Upper lobe of left lung (tissue), 6 donors: Measurements from ENCODE around the gene SFXN1. TPM values are rescaled to one million over a fixed set of nuclear protein-coding genes. Genes with fewer than 3 reads are reported as not detected.
A peak's percentile ranks its signal among the peaks of the same experiment; 100 is the strongest.
"Not testable (repeated sequence)": the region's sequence is repeated elsewhere in the genome, so short reads cannot be mapped to it uniquely, and the experiment has no call there.

Source experiments
- ATAC-seq, 2 donors: fragments of 200-7000 bp; cut with Tn5 transposase; one replicate each; pipeline ENCODE4 v1.9.1; 2022; ENCODE audit warnings: mild to moderate bottlenecking in 2 of 2, moderate library complexity in 2 of 2; ENCODE audit not compliant: low FRiP score in 2 of 2
- DNase-seq, 2 donors: peaks; one replicate each; pipeline ENCODE4 v3.0.0-alpha.2; 2019 to 2020
- H3K27ac ChIP-seq, 4 donors: fragments of 200-600 bp; sonication (generic); one replicate each; pipeline ENCODE4 v1.5.1; 2016 to 2019
- H3K27me3 ChIP-seq, 4 donors: fragments of 200-600 bp; sonication (generic); one replicate each; pipeline ENCODE4 v1.5.1; 2017 to 2019
- H3K36me3 ChIP-seq, 4 donors: fragments of 200-600 bp; sonication (generic); one replicate each; pipeline ENCODE4 v1.5.1; 2016 to 2019
- H3K4me1 ChIP-seq, 4 donors: fragments of 200-600 bp; sonication (generic); one replicate each; pipeline ENCODE4 v1.5.1; 2018 to 2019
- H3K4me3 ChIP-seq, 4 donors: fragments of 200-600 bp; sonication (generic); one replicate each; pipeline ENCODE4 v1.5.1; 2017 to 2019; ENCODE audit warnings: mild to moderate bottlenecking in 2 of 4, moderate library complexity in 1 of 4
- H3K9me3 ChIP-seq, 4 donors: fragments of 200-600 bp; sonication (generic); one replicate each; pipeline ENCODE4 v1.5.1; 2018 to 2019
- EP300 ChIP-seq, 4 donors: sonication (generic); formaldehyde crosslinking; IDR thresholded peaks; one replicate each; pipeline ENCODE4 v1.5.1; 2017; ENCODE audit warnings: antibody characterized with exemption in 4 of 4, control low read depth in 2 of 4
- POLR2A ChIP-seq, 4 donors: fragments of 450-650 bp; IDR thresholded peaks; one replicate each; pipeline ENCODE4 v1.5.1; 2016 to 2017; ENCODE audit warnings: antibody characterized with exemption in 4 of 4, mild to moderate bottlenecking in 2 of 4
- POLR2AphosphoS5 ChIP-seq, 2 donors: sonication (generic); formaldehyde crosslinking; IDR thresholded peaks; one replicate each; pipeline ENCODE4 v1.5.1; 2017; ENCODE audit warnings: antibody characterized with exemption in 2 of 2
- WGBS, 2 donors: methylation state at CpG; one replicate each; pipeline ENCODE4 v1.1.5; 2017 to 2018; 5-methylcytosine and 5-hydroxymethylcytosine counted together
- total RNA-seq, 6 donors: library from RNA; depleted of rRNA in 4 of 6; stranded (reverse); fragments of >200 nt in 4 of 6; gene quantifications; one replicate each; pipeline versions ENCODE4 v1.1.0 to v1.2.1, GENCODE V29; 2016 to 2021
- TF ChIP-seq, protein P1 (sequence below), 6 experiments: fragments of 450-650 bp in 4 of 6; fragments of 200-600 bp in 2 of 6; sonication (generic) in 2 of 6; IDR thresholded peaks; one replicate each; pipeline ENCODE4 v1.5.1; 2016 to 2019; ENCODE audit warnings: antibody characterized with exemption in 6 of 6
- donor health status: DM: no; HTN: no; CAD: no; lungs with moderate emphysema.
- donor health status: DM: no; HTN: yes; CAD: no; lungs with severe emphysema.

The SFXN1 gene
- total RNA-seq, 6 donors from 2014 or later: 5.2 to 47.1 (median 18.3) TPM

DNA sequence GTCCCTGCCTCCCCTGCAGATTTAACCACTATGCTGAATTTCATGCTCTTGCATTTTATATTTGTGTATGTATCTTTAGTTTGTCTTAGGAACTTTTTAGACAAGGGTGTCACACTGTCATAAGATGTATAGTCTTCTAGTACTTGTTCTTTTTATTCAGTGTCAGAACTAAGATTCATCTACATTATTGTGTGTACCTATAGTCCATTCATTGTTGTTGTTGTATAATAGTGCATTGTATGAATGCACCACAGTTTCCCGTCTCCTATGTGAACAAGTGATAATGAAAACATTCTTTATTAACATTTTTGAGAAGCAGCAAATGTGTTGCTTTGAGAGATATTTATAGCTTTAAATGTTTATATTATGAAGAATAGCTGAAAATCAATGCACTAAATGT lies 45.9 kb downstream of the SFXN1 start:
- Histone ChIP-seq H3K27me3 (no peaks in the 10 kb centered on the region), H3K9me3 (no peaks in the 10 kb centered on the region), H3K27ac (no peak overlapping the region), H3K36me3 (peaks cover 0 to 21% (median 10%) of the 10 kb centered on the region in 4 donors), H3K4me3 (no peak overlapping the region), H3K4me1 (no peaks in the 10 kb centered on the region)
- TF ChIP-seq EP300 (IDR thresholded peaks at IDR 0.05): no peak
- TF ChIP-seq, protein P1, sequence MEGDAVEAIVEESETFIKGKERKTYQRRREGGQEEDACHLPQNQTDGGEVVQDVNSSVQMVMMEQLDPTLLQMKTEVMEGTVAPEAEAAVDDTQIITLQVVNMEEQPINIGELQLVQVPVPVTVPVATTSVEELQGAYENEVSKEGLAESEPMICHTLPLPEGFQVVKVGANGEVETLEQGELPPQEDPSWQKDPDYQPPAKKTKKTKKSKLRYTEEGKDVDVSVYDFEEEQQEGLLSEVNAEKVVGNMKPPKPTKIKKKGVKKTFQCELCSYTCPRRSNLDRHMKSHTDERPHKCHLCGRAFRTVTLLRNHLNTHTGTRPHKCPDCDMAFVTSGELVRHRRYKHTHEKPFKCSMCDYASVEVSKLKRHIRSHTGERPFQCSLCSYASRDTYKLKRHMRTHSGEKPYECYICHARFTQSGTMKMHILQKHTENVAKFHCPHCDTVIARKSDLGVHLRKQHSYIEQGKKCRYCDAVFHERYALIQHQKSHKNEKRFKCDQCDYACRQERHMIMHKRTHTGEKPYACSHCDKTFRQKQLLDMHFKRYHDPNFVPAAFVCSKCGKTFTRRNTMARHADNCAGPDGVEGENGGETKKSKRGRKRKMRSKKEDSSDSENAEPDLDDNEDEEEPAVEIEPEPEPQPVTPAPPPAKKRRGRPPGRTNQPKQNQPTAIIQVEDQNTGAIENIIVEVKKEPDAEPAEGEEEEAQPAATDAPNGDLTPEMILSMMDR (IDR thresholded peaks at IDR 0.05): no peak
- no peak for TF ChIP-seq POLR2AphosphoS5 (IDR thresholded peaks at IDR 0.05)
- TF ChIP-seq POLR2A (IDR thresholded peaks at IDR 0.05): no peak
- ATAC-seq: no peak
- 70 to 83% methylated on average over 1 of the region's 1 CpG for WGBS, 2 donors
- no peak for DNase-seq

DNA sequence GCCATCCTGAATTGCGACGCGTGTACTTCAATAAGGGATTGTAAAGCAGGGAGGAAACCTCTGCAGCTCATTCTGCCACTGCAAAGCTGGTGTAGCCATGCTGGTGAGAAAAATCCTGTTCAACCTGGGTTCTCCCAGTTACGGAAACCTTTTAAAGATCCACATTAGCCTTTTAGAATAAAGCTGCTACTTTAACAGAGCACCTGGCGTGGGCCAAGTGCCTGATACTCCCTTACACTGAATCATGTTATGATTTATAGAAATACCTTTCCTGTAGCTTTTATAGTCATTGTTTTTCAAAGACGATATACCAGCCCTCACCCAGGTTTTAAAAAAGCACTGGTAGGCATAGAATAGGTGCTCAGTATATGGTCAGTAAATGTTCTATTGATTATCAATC lies 48.3 kb downstream of the SFXN1 start:
- ATAC-seq (no peak), DNase-seq (no peak)
- no peaks in the 10 kb centered on the region for H3K4me1 ChIP-seq
- H3K27ac ChIP-seq: no peak overlapping the region
- 94 to 95% methylated on average over 6 of the region's 6 CpGs for WGBS, 2 donors
- TF ChIP-seq EP300 (IDR thresholded peaks at IDR 0.05): no peak
- TF ChIP-seq, protein P1 (IDR thresholded peaks at IDR 0.05): no peak
- TF ChIP-seq POLR2A (IDR thresholded peaks at IDR 0.05): no peak
- TF ChIP-seq POLR2AphosphoS5 (IDR thresholded peaks at IDR 0.05): no peak
- H3K27me3 ChIP-seq: no peaks in the 10 kb centered on the region
- no peaks in the 10 kb centered on the region for H3K9me3 ChIP-seq
- H3K36me3 ChIP-seq: peaks cover 0 to 21% (median 8%) of the 10 kb centered on the region in 4 donors
- H3K4me3 ChIP-seq: no peak overlapping the region

DNA sequence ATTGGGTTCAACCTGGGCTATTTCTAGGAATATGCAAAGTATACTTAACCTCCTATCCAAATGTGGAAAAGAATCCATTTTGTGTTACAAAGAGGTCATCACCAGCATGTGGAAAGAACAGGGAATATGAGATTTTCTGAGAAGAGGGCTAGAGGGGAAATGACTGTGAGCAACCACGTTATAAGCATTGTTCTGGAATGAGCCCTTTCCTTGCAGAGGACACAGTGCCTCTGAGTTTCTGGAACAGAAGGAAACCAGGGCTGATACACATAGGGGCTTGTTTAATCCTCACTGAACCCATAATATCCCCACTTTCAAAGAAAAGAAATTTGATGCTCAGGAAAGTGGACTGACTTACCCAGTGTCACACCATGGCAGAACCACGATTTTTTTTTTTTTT lies 53.0 kb downstream of the SFXN1 start:
- H3K9me3 ChIP-seq: no peaks in the 10 kb centered on the region
- DNase-seq (no peak), ATAC-seq (no peak)
- no peak overlapping the region for H3K4me3 ChIP-seq
- H3K27me3 ChIP-seq: no peaks in the 10 kb centered on the region
- peaks cover 0 to 17% (median 6%) of the 10 kb centered on the region in 4 donors for H3K36me3 ChIP-seq
- H3K4me1 ChIP-seq: peaks cover 0 to 6% (median 2%) of the 10 kb centered on the region in 4 donors
- TF ChIP-seq EP300 (IDR thresholded peaks at IDR 0.05) (no peak), POLR2AphosphoS5 (IDR thresholded peaks at IDR 0.05) (no peak), POLR2A (IDR thresholded peaks at IDR 0.05) (no peak)
- TF ChIP-seq, protein P1 (IDR thresholded peaks at IDR 0.05): no peak
- 57 to 80% methylated on average over 2 of the region's 2 CpGs for WGBS, 2 donors
- no peak overlapping the region for H3K27ac ChIP-seq

DNA sequence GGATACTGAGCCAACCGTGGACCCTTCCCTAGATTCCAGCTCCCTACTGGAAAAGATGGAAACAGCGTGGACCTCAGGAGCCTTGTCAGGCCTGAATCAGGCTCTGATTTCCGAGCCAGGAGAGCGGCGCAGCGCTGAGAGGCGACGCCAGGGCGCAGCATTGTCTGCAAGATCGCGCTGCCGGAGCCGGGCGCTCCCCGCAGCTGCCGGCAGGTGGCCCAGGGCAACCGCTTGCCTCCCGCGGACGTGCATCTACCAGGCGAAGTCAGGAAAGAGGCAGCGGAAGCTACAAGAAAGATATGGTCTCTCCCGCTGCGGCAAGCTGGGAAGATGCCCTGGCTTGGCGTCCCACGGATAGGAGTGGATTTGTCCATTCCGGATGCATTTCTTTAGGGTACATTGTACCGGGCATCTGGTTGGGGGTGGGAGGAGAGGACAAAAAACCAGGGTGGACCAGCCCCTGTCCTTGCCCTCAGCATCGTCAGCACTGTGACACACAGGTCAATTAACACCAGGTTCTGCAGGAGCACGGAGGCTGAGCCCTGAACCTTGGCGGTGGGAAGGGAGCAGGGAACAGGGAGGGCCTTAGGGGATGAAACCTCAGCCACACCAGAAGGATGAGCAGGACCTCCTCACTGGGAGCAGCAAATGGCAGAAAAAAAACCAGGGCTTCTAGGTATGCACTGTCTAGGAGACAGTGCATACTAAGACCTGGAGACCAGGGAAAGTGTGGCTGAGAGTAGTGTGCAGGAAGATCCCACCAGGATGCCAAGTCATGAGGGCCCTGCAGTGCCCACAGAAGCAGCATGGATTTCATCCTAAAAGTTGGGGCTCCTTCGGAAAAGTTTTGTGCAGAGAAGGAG lies 55.9 kb downstream of the SFXN1 start:
- Histone ChIP-seq H3K9me3 (no peaks in the 10 kb centered on the region), H3K4me3 (no peak overlapping the region), H3K4me1 (peaks cover 0 to 6% (median 2%) of the 10 kb centered on the region in 4 donors), H3K36me3 (no peaks in the 10 kb centered on the region), H3K27ac (no peak overlapping the region), H3K27me3 (no peaks in the 10 kb centered on the region)
- 10% methylated on average over 11 to 16 of the region's 32 CpGs for WGBS, 2 donors
- ATAC-seq (peak; percentile 93 to 97), DNase-seq (peak; percentile 87 to 96)
- TF ChIP-seq, protein P1 (IDR thresholded peaks at IDR 0.05): peak; percentile 80 to 99 (median 99)
- no peak for TF ChIP-seq POLR2A (IDR thresholded peaks at IDR 0.05)
- no peak for TF ChIP-seq EP300 (IDR thresholded peaks at IDR 0.05)
- no peak for TF ChIP-seq POLR2AphosphoS5 (IDR thresholded peaks at IDR 0.05)

DNA sequence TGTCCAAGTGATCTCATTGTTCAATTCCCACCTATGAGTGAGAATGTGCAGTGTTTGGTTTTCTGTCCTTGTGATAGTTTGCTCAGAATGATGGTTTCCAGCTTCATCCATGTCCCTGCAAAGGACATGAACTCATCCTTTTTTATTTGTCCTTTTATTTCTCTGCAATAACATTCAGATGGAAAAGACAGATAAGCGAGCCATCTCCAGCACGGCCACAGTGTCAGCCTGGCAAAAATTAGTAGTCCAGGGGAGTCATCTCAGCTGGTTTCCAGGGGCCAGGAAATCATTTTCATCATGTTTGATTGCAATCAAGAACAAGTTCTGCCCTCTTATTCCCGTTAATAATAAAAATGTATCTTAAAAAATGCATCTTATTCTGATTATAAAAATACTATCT lies 57.0 kb downstream of the SFXN1 start:
- not testable (repeated sequence) for H3K27me3 ChIP-seq, DNase-seq, H3K27ac ChIP-seq, H3K4me3 ChIP-seq, H3K4me1 ChIP-seq, ATAC-seq, H3K36me3 ChIP-seq, H3K9me3 ChIP-seq
- 77 to 81% methylated on average over 3 of the region's 3 CpGs for WGBS, 2 donors
